Erythroblast (primary cell): ENCODE measurements around the gene GBP2.

Source experiments
- GATA1 ChIP-seq: IDR thresholded peaks from 2 replicates; pipeline ENCODE4 v1.6.1; 2011; ENCODE audit warnings: low read depth, mild to moderate bottlenecking, control low read depth, low read length, moderate library complexity
- POLR2A ChIP-seq: IDR thresholded peaks from 2 replicates; pipeline ENCODE4 v1.6.1; 2011; ENCODE audit warnings: mild to moderate bottlenecking, low read length

- no peak for TF ChIP-seq POLR2A
- TF ChIP-seq GATA1: no peak
Observed at GRCh38 chr1:89170170-89171066, 44.5 kb upstream of the GBP2 start.
